Ramos (cell line): ENCODE results near the gene LRP1B.
"Not testable (repeated sequence)": the region's sequence is repeated elsewhere in the genome, so short reads cannot be mapped to it uniquely, and the experiment has no call there.

Experiments used
- in situ Hi-C: fragments of 300-500 bp; cut with MboI; formaldehyde crosslinking; loops from one replicate; pipeline ENCODE4 v1.14.3; 2022; ENCODE audit warnings: low sequenced_read_pairs; ENCODE audit not compliant: unreplicated experiment

The LRP1B gene

DNA sequence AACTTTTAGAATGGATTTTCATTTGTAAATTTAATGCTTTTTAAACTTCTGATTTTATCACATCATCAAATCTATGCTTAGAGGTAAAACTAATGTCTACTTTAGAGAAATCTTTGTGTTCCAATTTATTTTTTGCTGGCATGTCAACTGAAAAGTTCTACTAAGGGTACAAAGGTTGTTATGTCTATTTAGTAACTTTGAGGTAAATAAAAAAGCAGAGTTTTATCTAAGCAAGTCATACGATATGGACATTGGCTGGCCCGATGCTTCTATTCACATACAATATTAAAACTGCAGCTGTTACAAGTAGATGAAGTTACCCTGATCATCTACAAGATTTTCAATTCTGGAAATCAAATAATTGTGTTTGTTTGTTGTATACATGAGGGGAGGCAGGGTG is 1575.1 kb downstream of the LRP1B start:
- in situ Hi-C loops = no loop called here

- in situ Hi-C loops = no loop called here
These were observed 1578.2 kb downstream of the LRP1B start for GRCh38 chr2:140552634-140553033.

GRCh38 chr2:140551287-140551686 is 1579.5 kb downstream of the LRP1B start:
- in situ Hi-C loops = no loop called here

- in situ Hi-C loops = no loop called here
These were observed 1580.0 kb downstream of the LRP1B start for GRCh38 chr2:140550821-140551220.

GRCh38 chr2:140544769-140545168 is 1586.0 kb downstream of the LRP1B start:
- in situ Hi-C loops = not testable (repeated sequence)

GRCh38 chr2:140542627-140543026 is 1588.2 kb downstream of the LRP1B start:
- in situ Hi-C loops = no loop called here

- in situ Hi-C loops = no loop called here
These were observed 1591.5 kb downstream of the LRP1B start for GRCh38 chr2:140539242-140539875.

- in situ Hi-C loops = no loop called here
These were observed 1601.1 kb downstream of the LRP1B start for GRCh38 chr2:140529706-140530105.

DNA sequence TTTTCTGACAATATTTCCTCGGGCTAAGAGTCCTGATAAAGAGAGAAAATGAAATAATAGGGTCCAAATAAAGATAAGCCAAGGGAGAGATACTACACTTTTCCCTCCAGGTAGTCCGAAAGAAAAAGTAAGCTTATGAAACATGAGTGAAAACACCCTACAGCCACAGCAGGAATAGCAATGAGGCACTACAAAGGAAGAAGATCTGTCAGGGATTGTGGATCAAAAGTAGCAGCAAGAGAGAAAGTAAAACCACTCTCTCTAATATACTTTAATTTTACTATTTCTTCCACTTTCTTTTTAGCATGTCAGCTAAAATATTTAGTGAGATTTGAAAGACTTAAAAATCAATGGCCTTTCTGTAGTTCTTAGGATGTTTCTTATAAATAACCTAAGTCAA is 1601.8 kb downstream of the LRP1B start:
- in situ Hi-C loops = no loop called here

DNA sequence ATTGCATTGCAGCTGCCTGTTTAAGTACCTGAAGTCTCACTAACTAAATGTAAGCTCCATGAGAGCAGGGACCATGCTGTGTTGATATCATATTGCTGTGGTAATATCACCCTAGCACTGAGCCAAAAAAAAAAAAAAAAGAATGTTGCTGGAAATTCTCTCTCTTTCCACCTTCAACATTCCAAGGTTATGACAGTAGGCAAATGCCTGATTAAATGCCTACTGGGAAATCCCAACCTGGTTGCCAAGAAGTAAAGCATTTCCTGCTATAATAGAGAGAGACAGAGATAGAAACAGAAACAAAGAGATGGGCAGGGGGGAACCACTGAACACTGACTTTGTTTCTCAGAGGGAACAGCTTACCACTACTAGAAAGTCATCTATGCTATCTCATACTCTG is 1604.2 kb downstream of the LRP1B start:
- in situ Hi-C loops = no loop called here

DNA sequence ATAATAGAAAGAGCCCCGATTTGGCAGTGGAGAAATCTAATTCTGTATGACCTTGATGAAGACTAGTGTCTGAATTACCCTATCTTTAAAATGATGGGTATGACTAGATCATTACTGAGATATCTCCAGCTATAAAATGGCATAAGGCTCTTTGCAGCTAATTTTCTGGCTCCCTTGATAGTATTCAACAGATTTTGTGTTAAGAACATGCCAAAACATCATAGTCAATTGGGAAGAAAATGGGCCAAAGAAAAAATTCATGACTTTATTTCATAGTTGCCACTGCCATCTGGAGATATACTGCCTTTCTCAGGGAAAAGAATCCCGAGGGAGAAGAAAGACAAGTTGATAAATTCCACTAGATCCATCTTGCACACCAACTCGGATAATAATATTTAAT is 1618.7 kb downstream of the LRP1B start:
- in situ Hi-C loops = no loop called here

DNA sequence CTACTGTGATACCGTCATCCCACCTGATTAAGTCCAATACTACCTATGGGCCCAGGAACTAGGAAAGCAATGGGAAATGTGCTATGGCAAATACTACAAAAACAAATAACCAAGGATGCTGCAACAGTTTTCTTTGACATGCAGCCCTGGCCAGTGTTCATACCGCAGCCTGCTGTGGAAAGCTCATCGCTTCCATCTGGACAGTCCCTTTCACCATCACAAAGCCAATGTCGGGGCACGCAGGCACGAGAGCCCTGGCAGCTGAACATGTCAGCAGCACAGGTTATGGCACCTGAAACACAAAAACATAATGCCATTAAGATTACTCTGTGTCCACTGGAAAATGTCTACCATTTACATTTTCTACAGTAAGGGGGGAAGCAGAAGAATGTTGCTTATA is 1621.1 kb downstream of the LRP1B start:
- in situ Hi-C loops = no loop called here

GRCh38 chr2:140508756-140509155 is 1622.1 kb downstream of the LRP1B start:
- in situ Hi-C loops = no loop called here

DNA sequence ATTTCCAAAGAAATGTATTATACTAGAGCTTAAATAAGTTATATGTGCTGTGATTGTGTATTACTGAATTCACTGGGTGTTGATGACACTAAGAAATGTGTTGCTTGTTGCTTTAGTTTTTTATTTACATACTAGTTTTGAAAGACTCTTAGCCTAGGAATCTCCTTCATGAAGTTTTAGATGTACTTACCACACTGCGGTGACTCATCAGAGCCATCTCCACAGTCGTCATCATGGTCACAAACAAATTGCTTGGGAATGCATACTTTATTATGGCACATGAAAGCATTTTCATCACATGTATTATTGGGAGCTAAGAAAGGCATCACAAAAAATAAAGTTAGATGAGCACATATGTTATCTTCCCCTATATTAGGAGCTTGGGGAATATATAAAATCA is 1624.2 kb downstream of the LRP1B start:
- in situ Hi-C loops = no loop called here

GRCh38 chr2:140504601-140505000 is 1626.2 kb downstream of the LRP1B start:
- in situ Hi-C loops = no loop called here

DNA sequence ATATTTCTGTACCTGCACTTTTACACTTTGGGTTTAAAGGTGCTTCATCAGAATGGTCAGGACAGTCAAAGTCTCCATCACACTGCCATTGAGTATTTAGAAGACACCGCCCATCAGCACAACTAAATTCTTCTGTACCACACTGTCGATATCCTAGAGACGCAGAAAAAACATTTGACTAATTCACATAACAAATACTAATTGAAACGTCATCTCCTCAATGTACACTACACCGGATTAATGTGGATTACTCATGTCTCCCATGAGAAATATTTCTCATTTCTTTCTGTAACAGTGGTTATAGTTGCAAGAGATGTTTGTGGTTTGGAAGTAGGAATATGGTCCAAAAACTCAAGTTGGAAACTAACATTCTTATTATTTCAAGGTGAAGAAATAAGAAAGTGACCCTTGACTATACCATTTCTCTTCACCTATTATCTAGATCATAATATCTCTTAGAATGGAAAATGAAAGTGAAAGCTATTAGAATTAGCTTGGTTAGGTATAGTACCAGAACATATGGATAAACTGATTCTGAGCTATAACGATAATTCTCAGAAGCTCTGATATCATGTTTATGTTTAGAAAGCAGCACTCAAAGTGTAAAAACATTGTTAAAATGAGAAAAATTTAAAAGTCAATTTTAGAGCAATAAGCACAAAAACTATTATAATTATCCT is 1627.7 kb downstream of the LRP1B start:
- in situ Hi-C loops = no loop called here

DNA sequence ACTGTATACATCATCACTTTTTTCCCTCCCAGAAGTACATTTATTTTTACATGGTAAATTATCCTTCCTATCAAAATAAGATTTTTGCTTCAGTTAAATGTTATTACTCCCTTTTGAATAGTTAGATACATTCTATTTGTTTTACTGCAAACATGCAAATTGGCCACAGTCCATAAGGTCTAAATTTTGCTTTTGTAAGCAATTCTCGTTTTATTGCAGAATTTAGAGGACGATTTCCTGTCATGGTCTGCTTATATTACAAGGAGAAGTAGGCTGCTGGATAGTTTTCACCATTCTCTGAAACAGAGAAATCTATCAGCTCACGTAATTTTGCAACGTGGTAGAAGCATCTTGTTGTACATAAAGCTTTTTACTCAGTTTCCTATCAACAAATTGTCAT is 1632.5 kb downstream of the LRP1B start:
- in situ Hi-C loops = no loop called here

- in situ Hi-C loops = no loop called here
These were observed 1634.1 kb downstream of the LRP1B start for GRCh38 chr2:140496714-140497113.

GRCh38 chr2:140491876-140492275 is 1638.9 kb downstream of the LRP1B start:
- in situ Hi-C loops = no loop called here

- in situ Hi-C loops = no loop called here
These were observed 1641.6 kb downstream of the LRP1B start for GRCh38 chr2:140489193-140489592.

DNA sequence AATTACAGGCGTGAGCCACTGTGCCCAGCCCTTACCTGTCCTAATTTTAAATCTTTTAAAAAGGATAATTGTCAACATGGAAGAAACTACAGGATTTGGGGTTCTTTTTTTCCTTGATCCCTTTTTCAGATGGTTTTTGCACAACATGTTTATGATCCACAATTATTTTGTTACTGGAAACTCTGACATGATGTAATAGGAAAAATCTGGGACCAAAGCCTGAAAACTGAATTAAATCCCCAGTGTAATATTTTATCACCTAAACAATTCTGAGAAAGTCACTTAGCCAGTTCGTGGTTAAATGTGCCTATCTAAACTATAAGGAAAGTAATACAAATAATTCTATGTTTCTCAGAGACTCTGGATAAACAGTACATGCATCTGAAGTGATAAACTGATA is 1649.7 kb downstream of the LRP1B start:
- in situ Hi-C loops = no loop called here

- in situ Hi-C loops = no loop called here
These were observed 1657.0 kb downstream of the LRP1B start for GRCh38 chr2:140473851-140474250.
